IPS DF 19.7 (cell line): Measurements from ENCODE around the gene ZNF14.
"Not testable (repeated sequence)": the region's sequence is repeated elsewhere in the genome, so short reads cannot be mapped to it uniquely, and the experiment has no call there.

Source experiments
- DNase-seq: peaks from one replicate; pipeline ENCODE4 v3.0.0-alpha.2; 2013; ENCODE audit warnings: low read depth, low spot score

Gene ZNF14

GRCh38 chr19:19746286-19747213, 13.6 kb upstream of the ZNF14 start:
- DNase-seq = no peak

- no peak for DNase-seq
These were observed 12.8 kb upstream of the ZNF14 start for GRCh38 chr19:19745496-19746285.

- DNase-seq = no peak
These were observed 11.7 kb upstream of the ZNF14 start for GRCh38 chr19:19744641-19745040.

- not testable (repeated sequence) for DNase-seq
These were observed 11.0 kb upstream of the ZNF14 start for GRCh38 chr19:19743921-19744320.

- DNase-seq = no peak
These were observed 10.3 kb upstream of the ZNF14 start for GRCh38 chr19:19743176-19743575.

GRCh38 chr19:19742773-19743172, 9.9 kb upstream of the ZNF14 start:
- DNase-seq = no peak

GRCh38 chr19:19741184-19741583, 8.3 kb upstream of the ZNF14 start:
- DNase-seq = no peak

- DNase-seq = no peak
These were observed 7.8 kb upstream of the ZNF14 start for GRCh38 chr19:19740755-19741154.

- no peak for DNase-seq
These were observed 5.7 kb upstream of the ZNF14 start for GRCh38 chr19:19738564-19738963.

GRCh38 chr19:19737559-19738332, 4.8 kb upstream of the ZNF14 start:
- no peak for DNase-seq

GRCh38 chr19:19721896-19722295, 11.0 kb downstream of the ZNF14 start:
- no peak for DNase-seq

- DNase-seq = no peak
These were observed 13.1 kb downstream of the ZNF14 start for GRCh38 chr19:19719798-19720197.

- DNase-seq = no peak
These were observed 20.7 kb downstream of the ZNF14 start for GRCh38 chr19:19711934-19712828.

- no peak for DNase-seq
These were observed 21.5 kb downstream of the ZNF14 start for GRCh38 chr19:19711306-19711933.

GRCh38 chr19:19710506-19710905, 22.4 kb downstream of the ZNF14 start:
- DNase-seq = no peak

GRCh38 chr19:19704836-19705235, 28.1 kb downstream of the ZNF14 start:
- DNase-seq = no peak

- not testable (repeated sequence) for DNase-seq
These were observed 32.4 kb downstream of the ZNF14 start for GRCh38 chr19:19700493-19700892.

- no peak for DNase-seq
These were observed 35.3 kb downstream of the ZNF14 start for GRCh38 chr19:19697589-19697988.

- DNase-seq = no peak
These were observed 36.5 kb downstream of the ZNF14 start for GRCh38 chr19:19696386-19696785.

- no peak for DNase-seq
These were observed 41.2 kb downstream of the ZNF14 start for GRCh38 chr19:19691683-19692082.
